Loucy (cell line): Measurements from ENCODE around the gene MAPRE2.

Source experiments
- CTCF ChIP-seq: fragments of 200-600 bp; sonication (generic); conservative IDR thresholded peaks from 2 replicates; pipeline ENCODE4 v1.5.1; 2014; ENCODE audit warnings: mild to moderate bottlenecking, antibody characterized with exemption, low read length
- EZH2phosphoT487 ChIP-seq: fragments of 200-600 bp; IDR thresholded peaks from 2 replicates; pipeline ENCODE4 v1.6.1; 2018; ENCODE audit warnings: antibody characterized with exemption, mild to moderate bottlenecking, moderate library complexity, borderline replicate concordance

- TF ChIP-seq CTCF (no peak), EZH2phosphoT487 (no peak)
Observed at GRCh38 chr18:35089382-35089781, 48.2 kb downstream of the MAPRE2 start.
